Inferior parietal cortex (tissue), 1 donor: ENCODE data around the gene KRT25.
"Not testable (repeated sequence)": the region's sequence is repeated elsewhere in the genome, so short reads cannot be mapped to it uniquely, and the experiment has no call there.

Experiments used
- DNase-seq: peaks from one replicate; pipeline ENCODE4 v3.0.0-alpha.2; 2016; ENCODE audit errors: extremely low spot score

KRT25 gene

DNA sequence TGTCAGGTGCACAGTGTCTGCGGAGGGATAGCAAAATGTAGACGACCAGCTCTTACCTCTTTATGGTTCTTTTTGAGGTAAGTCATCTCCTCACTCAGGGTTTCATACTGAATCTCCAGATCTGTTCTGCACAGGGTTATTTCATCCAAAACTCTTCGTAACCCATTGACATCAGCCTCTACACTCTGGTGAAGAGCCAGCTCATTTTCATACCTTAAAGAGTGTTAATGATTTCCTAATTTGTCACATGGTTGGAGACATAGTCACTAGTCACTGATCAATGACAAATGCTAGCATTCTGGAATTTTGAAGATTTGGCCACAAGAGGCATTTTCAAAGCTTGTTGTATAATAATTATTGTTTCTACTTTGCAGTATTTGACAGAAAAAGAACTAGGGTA lies 1.3 kb downstream of the KRT25 start:
- DNase-seq = no peak

DNA sequence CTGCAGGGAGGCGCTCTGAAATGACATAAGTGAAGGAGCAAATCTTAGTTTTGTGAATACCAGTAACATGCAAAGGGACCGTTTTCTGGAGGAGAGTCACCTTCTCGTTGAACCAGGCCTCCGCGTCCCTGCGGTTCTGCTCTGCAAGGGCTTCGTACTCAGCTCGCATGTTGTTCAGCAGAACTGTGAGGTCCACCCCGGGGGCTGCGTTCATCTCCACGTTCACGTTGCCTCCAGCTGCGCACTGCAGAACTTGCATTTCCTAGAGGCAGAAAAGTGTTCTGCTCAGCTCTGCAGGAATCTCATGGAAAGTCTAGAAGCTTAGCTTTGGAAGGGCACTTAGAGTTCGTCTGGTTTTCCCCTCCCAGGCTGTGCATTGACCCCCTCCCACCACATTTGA lies 4.1 kb downstream of the KRT25 start:
- no peak for DNase-seq

DNA sequence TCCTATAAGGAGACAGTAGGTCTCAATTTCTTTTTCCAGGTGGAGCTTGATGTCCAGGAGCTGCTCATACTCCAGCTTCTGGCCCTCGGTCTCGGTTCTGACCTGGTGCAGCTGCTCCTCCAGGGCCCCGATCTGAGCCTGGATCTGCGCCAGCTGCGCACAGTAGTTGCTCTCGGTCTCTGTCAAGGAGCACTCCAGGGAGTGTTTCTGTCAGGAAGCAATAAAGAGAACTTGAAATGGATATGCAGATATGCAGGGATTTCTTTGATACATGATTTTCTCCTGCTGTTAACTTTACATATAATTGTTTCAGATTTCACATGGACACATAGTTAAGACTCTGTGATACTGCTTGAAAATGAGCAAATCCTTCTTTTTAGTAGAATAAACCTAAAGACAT lies 4.7 kb downstream of the KRT25 start:
- DNase-seq = no peak

DNA sequence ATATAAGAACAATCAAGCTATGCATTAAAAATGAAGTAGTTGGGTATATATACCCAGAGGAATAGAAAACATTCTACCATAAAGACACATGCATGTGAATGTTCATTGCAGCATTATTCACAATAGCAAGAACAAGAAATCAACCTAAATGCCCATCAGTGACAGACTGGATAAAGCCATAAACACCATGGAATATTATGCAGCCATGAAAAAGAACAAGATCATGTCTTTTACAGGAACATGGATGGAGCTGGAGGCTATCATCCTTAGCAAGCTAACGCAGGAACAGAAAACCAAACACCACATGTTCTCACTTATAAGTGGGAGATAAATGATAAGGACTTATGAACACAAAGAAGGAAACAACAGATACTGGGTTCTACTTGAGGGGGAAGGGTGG lies 6.5 kb downstream of the KRT25 start:
- not testable (repeated sequence) for DNase-seq

DNA sequence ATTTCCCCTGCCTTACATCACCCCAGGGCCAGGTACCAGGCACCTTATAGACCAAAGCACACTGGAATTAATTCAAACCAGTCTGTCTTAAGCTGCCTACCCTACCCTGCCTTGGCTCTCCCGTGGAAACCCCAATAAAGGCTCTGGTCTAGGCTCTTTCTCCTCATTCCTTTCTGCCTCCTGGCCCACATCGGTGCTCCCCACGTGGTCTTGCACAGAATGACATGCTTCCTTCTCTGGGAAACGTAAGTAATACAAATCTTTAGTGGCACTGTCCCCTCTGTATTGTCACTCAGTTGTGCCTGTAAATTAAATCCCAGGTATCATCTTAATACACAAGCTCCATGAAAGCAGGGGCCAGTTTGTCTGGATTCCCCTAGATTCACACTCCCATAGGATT lies 16.6 kb downstream of the KRT25 start:
- no peak for DNase-seq

DNA sequence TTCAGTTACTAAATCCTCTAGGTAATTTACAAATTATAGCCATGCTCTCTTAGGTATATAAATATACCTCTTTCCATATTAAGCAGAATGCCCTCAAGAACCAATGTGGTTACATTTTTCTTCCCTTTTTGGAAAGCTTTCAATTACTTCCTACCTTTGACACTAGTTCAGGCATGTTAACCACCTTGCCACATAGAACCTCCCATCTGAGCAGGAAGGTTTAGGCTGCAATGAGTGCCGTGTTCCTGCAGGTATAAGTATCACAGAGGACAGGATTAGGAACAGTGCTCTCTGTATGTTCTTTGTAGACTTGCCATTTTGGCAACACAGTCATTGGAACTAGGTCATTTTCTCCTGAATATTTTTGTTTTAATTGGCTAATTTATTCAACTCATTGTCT lies 20.1 kb downstream of the KRT25 start:
- DNase-seq = no peak

DNA sequence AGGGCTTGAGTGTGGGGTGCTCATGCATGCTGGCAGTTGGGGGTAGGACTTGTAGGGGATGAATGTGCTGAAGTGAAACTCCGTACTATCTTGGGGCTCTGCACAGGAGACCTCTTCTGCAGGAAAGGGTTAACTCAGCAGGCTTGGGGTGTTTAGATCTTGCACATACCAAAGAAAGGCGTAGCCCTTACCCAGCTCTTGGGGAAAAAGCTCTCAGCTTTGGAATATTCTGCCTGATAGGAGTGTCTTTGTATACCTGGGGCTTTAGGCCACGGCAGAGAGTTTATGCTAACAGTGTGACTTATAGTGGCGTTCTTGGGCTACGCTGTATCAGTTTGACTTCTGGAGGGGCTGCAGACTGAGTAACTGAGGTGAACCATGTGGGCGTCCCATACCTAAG lies 21.1 kb downstream of the KRT25 start:
- DNase-seq = no peak

DNA sequence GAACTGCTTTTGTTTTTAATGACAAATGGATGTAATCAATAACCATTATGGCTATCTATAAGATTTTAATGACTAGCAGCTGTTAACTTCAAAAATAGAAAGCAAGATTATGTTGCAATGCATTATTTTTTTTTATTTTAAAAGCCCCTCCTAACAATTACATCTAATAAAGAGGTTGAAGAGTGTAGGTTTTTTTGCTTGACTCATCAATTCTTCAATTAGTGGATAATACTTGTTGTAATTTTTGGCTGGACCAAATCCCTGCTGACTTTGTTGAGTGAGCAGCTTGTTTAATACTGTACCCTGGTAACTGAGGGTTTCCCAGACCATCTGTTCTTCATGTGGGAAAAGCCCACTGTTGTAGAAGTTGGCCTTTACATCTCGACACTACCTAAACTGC lies 24.2 kb downstream of the KRT25 start:
- DNase-seq = no peak

DNA sequence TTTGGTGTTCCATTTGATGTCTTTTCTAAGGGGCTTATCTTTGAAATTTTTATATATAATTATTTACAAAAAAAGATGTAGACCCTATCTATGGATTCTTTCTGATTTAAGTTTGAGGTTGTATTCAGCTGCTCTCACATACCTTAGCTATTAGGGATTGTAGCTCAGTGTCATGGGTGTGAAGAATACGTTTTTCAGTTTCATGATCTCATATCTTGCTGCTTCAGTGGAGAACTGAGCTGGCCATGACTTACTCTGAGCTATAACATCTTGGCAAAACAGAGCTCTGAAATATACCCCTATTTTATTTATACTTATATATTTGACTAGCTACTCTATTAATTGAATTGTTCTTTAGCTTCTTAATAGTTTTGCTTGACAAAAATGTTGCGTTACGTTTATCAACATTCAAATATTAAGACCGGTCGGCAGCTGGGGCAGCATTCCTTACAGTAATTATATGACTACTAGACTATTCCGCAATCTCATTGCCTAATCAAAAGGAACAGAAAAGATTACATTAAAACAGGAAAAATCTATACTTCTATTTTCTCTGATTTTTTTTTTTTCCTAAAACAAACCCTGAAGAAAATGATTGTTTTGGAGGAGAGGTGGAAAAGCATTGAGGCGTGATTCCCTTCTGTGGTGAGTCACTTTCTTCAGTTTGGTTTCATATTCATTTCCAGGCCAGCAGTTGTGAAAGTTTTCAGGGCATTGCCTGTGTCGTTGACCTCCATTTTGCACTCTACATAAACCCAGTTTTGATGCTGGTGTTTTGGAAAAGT lies 27.5 kb downstream of the KRT25 start:
- no peak for DNase-seq

DNA sequence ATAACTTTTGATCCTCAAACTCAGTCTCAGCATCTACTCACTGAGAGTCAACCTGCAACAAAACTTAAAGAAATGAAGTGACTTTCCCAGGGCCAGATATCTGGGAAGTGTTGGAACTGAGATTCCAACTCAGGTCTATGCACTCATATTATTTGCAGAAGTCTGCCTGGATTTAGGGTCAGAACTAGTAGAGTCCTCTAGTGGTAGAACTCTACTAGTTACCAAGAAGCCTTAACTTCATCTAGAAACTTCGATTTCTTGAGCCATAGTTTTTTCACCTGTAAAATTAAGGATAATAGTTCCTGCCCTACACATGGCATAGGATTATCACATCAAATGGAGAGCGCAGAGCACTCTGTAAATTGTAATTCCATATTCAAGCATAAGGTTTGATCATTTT lies 28.2 kb downstream of the KRT25 start:
- no peak for DNase-seq

DNA sequence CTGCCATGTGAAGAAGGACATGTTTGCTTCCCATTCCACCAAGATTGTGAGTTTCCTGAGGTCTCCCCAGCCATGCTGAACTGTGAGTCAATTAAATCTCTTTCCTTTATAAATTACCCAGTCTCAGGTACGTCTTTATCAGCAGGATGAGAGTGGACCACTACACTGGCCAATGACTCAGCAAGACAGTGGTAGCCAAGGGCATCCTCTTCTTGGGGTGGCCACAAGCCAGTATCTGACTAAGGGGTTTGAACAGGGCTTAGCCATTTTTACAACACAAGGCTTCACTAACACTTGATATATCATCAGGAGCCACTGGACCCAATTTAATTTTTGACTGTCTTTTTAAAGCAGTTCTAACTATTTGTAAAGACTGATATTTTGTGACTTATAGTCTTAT lies 30.5 kb downstream of the KRT25 start:
- no peak for DNase-seq

DNA sequence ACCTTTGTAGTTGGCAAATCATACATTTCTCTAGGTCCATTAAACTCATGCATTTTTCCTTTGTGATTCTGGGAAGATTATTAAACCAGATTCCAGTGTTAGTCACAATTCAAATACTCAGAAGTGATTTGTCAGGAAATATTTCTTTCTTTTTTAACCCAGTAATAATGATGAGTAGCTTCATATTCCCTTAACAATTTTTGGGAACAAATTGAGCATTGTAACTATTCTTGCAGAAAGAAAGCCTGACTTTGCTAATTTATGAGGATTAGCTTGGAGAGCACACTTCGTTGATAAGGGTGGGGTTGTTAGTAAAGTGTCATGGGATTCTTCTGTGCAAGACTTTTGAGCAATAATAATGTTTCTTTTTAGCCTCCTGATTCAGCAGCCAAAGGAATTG lies 32.9 kb downstream of the KRT25 start:
- no peak for DNase-seq

DNA sequence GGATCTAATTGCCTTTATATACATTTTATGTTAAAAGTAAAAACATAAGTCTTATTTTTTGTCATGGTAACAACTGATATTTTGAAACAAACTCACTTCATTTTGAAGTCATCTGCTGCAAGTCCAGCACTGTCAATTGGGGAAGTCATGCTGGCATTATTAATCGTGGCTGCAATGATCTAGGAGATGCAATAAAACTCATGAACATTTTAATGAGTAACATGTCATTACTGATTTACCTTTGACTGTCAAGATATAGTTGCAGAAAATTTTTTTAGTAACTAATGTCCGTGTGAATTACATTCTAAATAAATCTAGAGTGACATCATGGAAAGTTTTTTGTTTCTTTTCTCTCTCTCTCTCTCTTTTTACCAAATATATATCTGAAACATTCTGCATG lies 34.2 kb downstream of the KRT25 start:
- no peak for DNase-seq

DNA sequence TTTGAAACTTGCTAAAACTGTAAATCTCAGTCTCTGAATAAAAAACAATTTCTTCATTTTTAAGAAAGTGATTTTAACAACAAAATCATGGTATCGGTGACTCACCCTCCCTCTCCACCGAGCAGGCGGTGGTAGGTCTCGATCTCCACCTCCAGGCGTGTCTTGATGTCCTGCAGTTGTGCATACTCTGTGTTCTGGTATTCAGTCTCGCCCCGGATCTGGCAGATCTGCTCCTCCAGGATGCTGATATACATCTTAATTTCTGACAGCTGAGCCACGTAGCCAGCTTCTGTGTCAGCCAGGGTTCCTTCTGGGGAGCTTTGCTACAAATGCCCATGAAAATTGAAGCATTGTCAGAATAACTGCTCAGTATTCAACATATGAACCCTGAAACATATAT lies 36.2 kb downstream of the KRT25 start:
- DNase-seq = no peak

DNA sequence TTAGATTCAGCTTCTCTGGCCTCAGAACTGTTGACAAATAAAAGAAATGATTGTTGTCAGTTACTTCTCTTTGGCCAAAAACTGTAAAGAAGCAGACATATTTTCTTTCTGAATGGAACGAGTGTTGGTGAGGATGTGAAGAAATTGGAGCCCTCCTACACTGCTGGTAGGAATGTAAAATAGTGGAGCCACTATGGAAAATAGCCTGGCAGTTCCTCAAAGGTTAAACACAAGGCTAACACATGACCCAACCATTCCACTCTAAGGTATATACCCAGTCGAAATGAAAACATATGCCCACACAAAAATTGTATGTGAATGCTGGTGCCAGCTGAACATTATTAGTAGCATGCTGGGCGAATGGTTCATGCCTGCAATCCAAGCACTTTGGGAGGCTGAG lies 37.4 kb downstream of the KRT25 start:
- no peak for DNase-seq

DNA sequence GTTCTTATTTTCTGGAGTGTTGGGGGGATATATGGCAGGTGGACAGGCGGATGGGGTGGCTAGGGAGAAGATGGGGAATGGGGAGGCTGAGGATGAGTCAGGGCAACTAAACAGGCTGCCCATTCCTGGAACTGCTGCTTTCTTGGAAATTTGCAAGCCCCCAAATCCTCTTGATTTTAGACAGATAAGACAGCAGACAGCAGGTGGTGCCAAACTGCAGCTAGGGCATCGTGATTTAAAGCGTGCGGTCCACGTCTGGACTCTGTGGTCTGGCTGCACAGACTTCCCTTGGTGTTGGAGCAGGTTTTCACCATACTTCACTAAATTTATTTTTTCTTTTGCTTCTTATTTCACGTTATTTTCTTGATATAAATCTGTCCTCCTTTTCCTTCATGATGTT lies 40.7 kb downstream of the KRT25 start:
- no peak for DNase-seq

DNA sequence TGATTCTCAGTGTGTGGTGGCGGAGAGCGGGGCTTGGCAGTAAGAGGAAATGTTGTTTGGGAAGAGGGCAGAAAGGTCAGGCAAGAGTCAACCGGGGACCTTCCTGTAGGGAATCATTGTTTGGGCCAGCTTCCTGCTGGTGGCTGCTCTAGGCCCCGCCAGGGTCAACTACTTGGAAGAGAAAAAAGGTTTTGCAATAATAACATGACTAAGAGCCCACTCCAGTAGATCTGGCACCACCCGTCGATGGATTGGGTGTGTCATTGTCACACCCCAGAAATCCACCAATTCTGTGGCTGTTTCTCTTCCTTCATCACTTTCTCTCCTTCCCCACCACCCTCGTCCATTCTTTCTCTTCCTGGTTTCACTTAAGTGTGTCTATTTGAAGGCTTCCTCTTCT lies 47.4 kb downstream of the KRT25 start:
- DNase-seq = no peak

DNA sequence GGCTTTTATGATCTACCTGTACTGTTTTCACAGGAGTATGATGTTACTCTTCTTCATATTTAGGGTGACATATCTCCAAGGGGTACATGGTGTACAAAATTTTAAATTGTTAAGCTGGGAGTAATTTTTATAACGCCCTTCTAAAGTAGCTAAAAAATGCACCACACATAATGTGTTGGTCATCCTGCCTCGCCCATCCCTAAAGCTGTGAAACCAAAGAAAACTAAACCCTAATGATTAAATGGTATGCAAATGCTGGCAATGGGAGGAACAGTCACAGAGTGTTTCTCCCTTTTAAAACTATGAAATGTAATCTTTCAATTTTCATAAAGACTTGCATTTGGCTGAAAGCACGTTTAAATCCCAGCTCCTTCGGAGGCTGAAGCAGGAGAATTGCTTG lies 49.5 kb downstream of the KRT25 start:
- DNase-seq = no peak

DNA sequence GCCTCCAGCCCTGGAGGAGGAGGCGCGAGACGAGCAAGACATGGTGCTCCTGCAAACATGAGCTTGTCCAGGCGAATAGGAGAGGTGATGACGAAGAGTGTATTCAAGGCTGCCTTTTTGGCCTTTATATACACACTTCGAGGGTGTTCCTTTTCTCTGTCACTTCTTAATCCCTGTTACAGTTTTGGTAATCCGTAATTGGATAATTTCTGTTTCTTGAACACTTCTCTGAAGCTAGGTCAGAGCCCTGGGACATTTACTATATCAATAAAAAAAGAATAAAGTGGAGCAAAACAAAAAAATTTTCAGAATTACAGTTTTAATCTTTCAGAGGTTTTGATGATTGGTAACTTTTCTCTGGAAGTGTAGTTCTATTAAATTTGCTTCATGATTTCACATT lies 51.5 kb downstream of the KRT25 start, which contains the start of gene KRT24:
Gene KRT24, minus strand, starts transcription at position 101 of the 400 bp plus-strand sequence. Its CDS starts 59 bp downstream, at position 42.
- DNase-seq = no peak

DNA sequence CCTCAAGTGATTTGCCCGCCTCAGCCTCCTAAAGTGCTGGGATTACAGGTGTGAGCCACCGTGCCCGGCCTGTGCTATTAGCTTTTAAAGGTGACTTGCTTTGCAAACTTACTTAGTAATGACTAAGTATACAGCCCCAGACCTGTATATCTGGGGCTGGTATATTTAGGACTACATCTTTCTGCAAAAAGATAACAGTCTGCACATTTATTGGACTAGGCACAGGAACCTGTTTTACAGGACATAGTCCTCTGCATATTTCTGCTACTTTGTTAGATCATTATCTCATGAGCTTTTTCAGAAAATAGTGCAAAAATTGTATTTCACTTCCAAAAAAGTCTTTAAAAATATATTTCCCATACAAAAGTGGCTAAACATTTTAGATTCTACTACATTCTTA lies 52.9 kb downstream of the KRT25 start:
- DNase-seq = no peak

DNA sequence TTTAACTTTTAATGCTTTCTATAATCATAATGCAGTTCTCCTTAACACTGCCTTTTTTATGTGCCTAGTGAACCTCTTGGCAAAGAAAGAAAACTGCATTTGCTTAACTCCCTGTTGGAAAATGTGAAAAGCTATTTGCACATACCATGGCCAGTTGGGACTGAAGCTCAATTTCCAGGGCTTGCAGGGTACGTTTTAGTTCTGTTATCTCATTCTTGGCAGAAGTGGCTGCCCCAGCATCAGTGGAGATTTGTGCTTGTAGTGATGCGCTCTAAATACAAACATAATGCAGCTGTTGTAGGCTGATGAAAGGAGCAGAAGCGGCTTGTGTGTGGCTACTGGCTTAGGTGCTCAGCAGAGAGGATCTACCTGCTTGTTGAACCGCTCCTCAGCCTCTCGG lies 55.3 kb downstream of the KRT25 start:
- no peak for DNase-seq

DNA sequence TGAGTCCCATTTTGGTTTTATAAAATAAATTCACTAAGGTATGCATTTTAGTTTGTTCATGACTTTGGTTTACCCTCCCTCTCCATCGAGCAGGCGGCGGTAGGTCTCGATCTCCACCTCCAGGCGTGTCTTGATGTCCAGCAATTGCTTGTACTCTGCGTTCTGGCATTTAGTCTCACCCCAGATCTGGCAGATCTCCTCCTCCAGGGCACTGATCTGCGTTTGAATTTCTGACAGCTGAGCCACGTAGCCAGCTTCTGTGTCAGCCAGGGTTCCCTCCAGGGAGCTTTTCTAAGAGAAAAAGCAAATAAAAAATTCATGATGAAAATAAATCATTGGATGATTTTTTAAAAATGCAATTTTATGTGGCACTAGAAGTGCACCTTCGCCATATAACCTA lies 55.8 kb downstream of the KRT25 start:
- DNase-seq = no peak
